SIG-M5 (cell line): ENCODE measurements around the gene SPAG16.
"Not testable (repeated sequence)": the region's sequence is repeated elsewhere in the genome, so short reads cannot be mapped to it uniquely, and the experiment has no call there.

Experiments used
- DNase-seq: peaks from one replicate; lab custom pipeline; 2025; lab: John Stamatoyannopoulos, UW

Gene SPAG16

DNA sequence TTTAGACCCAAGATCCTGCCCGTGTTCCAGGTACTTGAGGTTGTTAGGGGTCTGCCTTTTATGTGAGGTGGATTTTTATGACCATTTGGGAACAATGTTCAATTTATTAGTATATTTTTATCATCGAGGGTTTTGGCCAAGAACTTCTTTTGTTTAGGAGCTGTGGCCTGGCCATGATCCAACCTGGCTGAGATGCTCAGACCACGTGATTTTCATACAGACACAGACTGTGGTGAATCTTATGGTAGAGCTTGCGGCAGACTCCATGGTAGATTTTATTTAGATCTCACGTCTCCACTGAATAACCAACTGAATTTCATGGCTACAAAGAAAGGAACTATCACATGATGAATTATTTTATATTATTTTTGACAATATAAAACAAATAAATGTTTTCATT lies 721.1 kb downstream of the SPAG16 start:
- no peak for DNase-seq

DNA sequence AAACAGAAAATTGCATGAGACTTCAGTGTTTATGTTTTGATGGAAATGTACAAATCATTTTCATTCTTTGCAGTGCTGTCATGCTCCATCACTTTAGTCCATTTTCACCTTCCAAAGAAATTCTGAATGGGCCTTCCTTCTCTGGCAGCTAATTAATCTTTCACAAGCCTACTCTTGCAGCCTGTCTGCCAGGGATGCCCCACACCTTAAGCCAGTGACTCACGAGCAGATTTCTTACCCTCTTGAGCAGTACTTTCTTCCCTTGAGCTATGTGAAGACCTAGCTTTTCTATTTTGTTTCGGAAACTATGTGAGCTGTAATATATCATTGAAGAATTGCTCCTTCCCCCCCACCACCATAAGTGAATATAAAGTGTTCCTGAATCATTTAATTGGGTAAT lies 722.3 kb downstream of the SPAG16 start:
- no peak for DNase-seq

GRCh38 chr2:214011676-214012075 lies 727.4 kb downstream of the SPAG16 start:
- no peak for DNase-seq

GRCh38 chr2:214014551-214015220 lies 730.4 kb downstream of the SPAG16 start:
- DNase-seq: no peak

GRCh38 chr2:214019229-214019972 lies 735.1 kb downstream of the SPAG16 start:
- no peak for DNase-seq

DNA sequence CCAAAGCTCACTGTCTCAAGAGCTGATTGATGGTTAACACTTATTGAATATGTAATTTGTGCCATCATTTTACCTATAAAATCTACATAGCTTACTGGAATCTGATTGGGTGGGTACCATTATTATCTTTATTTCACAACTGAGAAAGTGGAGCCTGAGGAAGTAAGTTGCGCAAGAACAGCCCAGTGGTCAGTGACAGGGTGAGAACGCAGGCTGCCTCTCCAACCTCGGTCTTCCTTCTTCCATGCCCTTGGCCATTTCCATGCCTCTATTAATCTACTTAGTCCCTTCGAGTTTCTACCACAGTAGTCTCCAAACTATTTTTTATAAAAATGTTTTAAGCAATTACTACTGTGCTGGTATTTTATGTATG lies 735.7 kb downstream of the SPAG16 start:
- no peak for DNase-seq

- no peak for DNase-seq
These were observed 744.9 kb downstream of the SPAG16 start for GRCh38 chr2:214029190-214029589.

GRCh38 chr2:214031566-214031965 lies 747.3 kb downstream of the SPAG16 start:
- no peak for DNase-seq

DNA sequence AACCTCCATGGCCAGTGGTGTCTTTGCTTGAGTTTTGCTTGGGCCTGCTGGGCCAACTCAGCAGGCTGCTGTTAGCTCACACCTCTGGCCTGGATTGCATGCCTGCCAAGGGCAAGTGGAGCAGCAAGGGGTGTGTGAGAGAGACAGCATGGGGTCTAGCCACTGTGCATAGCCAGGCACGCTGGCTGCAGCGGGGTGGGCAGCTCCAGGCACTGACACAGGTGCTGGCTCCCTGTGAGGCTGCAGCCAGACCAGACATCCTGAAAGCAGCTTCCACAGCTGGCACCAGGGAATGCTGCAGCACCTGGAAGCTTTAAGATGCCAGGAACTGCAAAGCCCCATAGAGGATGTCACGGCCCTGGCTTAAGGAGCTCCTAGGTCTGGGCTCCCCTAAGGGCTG lies 750.2 kb downstream of the SPAG16 start:
- no peak for DNase-seq

DNA sequence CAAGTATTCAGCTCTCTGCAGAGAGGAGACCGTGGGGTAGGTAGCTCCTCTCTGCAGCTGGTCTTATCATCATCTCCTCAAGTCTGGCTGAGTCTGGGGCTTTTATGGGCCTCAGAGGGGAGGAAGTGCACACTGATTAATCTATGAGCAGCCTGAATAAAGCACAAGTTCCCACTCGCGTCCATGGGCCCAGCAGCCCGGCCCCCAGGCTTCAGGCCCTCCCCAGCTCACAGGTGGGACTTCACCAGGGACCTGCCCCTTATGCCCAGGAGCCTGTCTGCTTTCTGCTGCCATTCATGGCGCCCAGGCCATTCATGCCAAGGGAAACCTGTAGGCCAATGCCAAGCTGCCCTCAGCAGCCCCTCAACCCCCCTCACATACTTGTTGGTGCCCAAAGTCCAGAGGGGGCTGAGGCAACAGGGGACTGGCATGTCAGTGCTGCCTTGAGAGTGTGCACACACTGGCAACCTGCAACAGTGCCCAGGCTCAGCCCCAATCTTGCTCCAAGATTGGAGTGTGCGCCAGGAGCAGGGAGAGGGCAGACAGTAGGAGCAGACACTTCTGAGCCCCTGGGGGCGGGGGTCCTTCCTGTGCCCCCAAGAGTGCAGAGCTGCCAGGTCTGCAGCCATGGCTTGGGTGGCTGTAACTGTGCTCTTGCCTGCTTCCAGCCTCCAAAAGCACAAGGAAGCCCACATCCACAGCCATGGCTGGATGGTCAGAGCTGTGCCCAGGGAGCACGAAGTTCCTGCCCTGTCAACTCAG lies 751.0 kb downstream of the SPAG16 start:
- no peak for DNase-seq

GRCh38 chr2:214035921-214036320 lies 751.7 kb downstream of the SPAG16 start:
- DNase-seq: no peak

GRCh38 chr2:214038186-214038585 lies 753.9 kb downstream of the SPAG16 start:
- no peak for DNase-seq

DNA sequence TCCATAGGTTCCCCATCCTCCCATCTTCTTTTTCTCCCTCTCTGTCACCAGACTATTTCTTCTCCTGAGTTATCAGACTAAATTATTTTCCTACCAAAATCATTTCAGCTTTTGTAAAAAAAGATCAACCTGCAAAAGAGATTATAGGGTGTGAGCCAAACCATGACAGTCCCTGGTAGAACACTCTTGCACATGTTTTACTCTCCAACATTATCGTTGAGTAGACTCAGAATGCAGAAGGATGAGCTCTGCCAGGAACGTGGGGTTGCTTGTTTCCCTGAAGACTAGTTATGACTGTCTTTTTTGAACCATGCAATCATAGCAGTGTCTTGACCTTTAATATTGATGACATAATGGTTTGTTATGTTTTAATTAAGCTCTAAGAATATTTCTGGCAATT lies 766.5 kb downstream of the SPAG16 start:
- no peak for DNase-seq

DNA sequence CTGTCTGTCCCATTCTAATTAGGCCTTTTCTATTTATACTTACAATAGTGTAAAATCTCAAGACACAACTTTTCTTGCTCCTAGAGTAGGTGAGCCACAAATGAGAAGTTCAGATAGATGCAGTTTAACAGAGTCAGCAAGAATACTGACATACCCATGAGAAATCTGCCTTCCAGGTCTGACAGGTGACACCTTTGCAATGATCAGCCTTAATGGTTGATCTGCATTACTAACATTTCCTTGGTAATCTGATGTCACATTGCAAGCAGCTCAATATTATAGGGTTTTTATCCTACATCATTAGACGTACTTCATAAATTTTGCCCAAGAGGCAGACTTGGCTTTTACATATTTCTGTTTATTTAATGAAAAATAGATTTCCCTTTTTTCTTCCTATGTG lies 767.3 kb downstream of the SPAG16 start:
- no peak for DNase-seq

DNA sequence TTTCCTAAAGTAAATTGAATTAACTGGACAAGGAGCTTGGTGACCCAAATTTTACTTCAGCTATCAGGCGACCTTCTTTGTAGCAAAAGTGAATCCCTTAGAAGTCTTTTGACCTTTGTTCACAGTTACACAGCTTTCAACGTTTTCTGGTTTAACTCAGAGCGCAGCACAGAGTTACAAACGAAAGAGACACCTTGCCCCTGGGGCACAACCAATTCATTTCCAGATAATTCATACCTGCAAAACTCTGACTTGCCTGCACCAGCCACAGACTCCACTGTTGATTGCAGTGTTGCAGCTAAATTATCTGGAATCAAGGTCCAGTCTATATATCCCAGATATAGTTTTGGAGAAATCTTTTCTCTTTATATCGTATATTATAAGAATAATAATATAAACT lies 768.0 kb downstream of the SPAG16 start:
- no peak for DNase-seq

GRCh38 chr2:214057986-214058385 lies 773.7 kb downstream of the SPAG16 start:
- DNase-seq: no peak

DNA sequence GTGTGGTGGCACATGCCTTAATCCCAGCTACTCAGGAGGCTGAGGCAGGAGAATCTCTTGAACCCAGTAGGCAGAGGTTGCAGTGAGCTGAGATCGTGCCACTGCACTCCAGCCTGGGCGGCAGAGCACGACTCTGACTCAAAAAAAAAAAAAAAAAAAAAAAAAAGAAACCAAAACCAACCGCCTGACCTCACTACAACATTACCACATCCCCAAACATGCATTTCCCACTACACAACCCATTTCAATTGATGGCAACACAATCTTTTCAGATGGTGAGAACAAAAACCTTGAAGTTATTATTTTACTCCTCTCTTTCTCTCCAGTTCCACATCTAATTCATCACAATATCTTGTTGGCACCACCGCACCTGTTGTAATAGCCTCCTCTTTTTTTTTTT lies 778.0 kb downstream of the SPAG16 start:
- DNase-seq: not testable (repeated sequence)

- no peak for DNase-seq
These were observed 780.2 kb downstream of the SPAG16 start for GRCh38 chr2:214064471-214064870.

DNA sequence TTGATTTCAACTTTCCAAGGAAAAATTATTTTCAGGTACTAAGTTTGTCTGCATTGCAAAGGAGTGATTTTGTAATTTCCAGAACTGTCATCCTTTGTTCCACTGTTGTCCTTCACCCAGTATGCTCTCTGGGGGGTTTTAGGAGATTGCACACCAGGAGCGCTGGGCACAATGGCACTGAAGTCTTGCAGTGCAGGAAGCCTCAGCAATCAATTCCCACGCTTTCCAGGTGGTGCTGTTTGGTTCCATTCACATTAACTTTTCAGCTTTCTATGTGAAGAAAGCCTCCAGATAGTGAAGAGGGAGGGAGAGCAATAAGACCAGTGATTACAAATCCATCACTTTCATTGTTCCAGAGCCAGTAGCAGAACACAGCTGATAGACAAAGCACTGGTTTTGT lies 782.6 kb downstream of the SPAG16 start:
- no peak for DNase-seq

DNA sequence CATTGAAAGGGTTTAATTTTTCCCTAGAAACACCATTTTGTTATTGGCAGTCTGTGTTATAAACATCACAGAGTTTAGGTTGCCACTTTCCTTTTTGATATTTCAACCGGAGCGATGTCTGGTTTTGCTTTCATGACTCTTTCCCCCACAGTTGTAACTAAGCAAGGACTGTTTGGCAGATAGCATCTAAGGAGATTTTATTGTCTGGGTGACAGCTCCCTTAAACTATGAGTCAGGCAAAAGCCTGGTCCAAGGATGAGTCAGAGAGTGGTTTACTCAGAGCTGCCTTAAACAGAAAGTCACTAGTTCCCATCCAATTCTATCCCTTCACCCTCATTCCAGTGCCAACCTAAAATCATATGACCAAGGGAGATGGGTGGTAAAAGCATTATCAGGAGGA lies 785.0 kb downstream of the SPAG16 start:
- DNase-seq: no peak

GRCh38 chr2:214075456-214075855 lies 791.2 kb downstream of the SPAG16 start:
- no peak for DNase-seq

GRCh38 chr2:214076527-214076926 lies 792.3 kb downstream of the SPAG16 start:
- no peak for DNase-seq

- no peak for DNase-seq
These were observed 793.5 kb downstream of the SPAG16 start for GRCh38 chr2:214077727-214078126.
